ENCODE results near the gene USP24.

GRCh38 chr1:55231745-55232144 is 16.6 kb upstream of the USP24 start:
- TF ChIP-seq POLR2AphosphoS5 (IDR thresholded peaks at IDR 0.05) (no peak), CTCF (IDR thresholded peaks at IDR 0.05) (no peak)
